CD4-positive, alpha-beta T cell (primary cell): ENCODE data around the gene NR1D2. TPM values are rescaled to one million over a fixed set of nuclear protein-coding genes. Genes with fewer than 3 reads are reported as not detected.

Source experiments
- ATAC-seq: fragments of 200-7000 bp; cut with Tn5 transposase; one replicate; pipeline ENCODE4 v1.10.0; 2022; ENCODE audit warnings: mild to moderate bottlenecking; ENCODE audit not compliant: poor library complexity
- CTCF ChIA-PET: fragments of 350-600 bp; sonication (Branson Sonifier 250); formaldehyde crosslinking; loops from one replicate; lab custom pipeline; 2021; ENCODE audit warnings: antibody characterized with exemption, inconsistent platforms; lab: Charles Lee
- POLR2A ChIA-PET: fragments of 350-600 bp; sonication (Branson Sonifier 250); formaldehyde crosslinking; loops from one replicate; lab custom pipeline; 2021; ENCODE audit warnings: antibody characterized with exemption, inconsistent platforms; lab: Charles Lee
- DNase-seq, 14 experiments: peaks; one replicate each; pipeline ENCODE4 v3.0.0-alpha.2; 2013 to 2020; ENCODE audit warnings: mixed read lengths in 2 of 14
- H3K27ac ChIP-seq, 2 donors: one replicate each; pipeline versions ENCODE4 v1.5.1 to v1.7.0; 2013; ENCODE audit warnings: low read length in 2 of 2, low read depth in 1 of 2, mild to moderate bottlenecking in 1 of 2
- H3K27me3 ChIP-seq, 2 experiments: 1 replicate in 1 of 2; 2 replicates in 1 of 2; pipeline versions ENCODE4 v1.6.1 to v1.7.0; 2013; ENCODE audit warnings: low read length in 2 of 2, control low read depth in 1 of 2, mild to moderate bottlenecking in 1 of 2, moderate library complexity in 1 of 2; ENCODE audit not compliant: insufficient read depth in 2 of 2, control insufficient read depth in 1 of 2
- H3K36me3 ChIP-seq: one replicate; pipeline ENCODE4 v1.6.1; 2013; ENCODE audit warnings: low read length, control low read depth; ENCODE audit not compliant: insufficient read depth
- H3K4me1 ChIP-seq: one replicate; pipeline ENCODE4 v1.6.1; 2013; ENCODE audit warnings: low read length, control low read depth; ENCODE audit not compliant: insufficient read depth
- H3K4me3 ChIP-seq: one replicate; pipeline ENCODE4 v1.5.1; 2013; ENCODE audit warnings: mild to moderate bottlenecking, low read length, moderate library complexity
- H3K9me3 ChIP-seq, 2 experiments: 1 replicate in 1 of 2; 2 replicates in 1 of 2; pipeline versions ENCODE4 v1.6.1 to v1.7.0; 2013; ENCODE audit warnings: low read length in 2 of 2, mild to moderate bottlenecking in 2 of 2, control low read depth in 1 of 2, moderate library complexity in 1 of 2; ENCODE audit not compliant: control insufficient read depth in 1 of 2, insufficient read depth in 1 of 2
- H3K27ac Mint-ChIP-seq: one replicate; pipeline ENCODE4 v1.8.0; 2020; ENCODE audit warnings: mixed read lengths
- H3K27me3 Mint-ChIP-seq: one replicate; pipeline ENCODE4 v1.8.0; 2021; ENCODE audit warnings: mixed read lengths
- H3K36me3 Mint-ChIP-seq: one replicate; pipeline ENCODE4 v1.8.0; 2021; ENCODE audit warnings: low read depth, mixed read lengths
- H3K4me1 Mint-ChIP-seq: one replicate; pipeline ENCODE4 v1.8.0; 2021; ENCODE audit warnings: low read depth, mixed read lengths
- H3K4me3 Mint-ChIP-seq: one replicate; pipeline ENCODE4 v1.8.0; 2020; ENCODE audit warnings: mild to moderate bottlenecking, mixed read lengths
- H3K9me3 Mint-ChIP-seq: one replicate; pipeline ENCODE4 v1.8.0; 2020; ENCODE audit warnings: mixed read lengths
- CTCF ChIP-seq: fragments of 200-600 bp; IDR thresholded peaks from one replicate; pipeline ENCODE4 v1.8.0; 2022; ENCODE audit warnings: antibody characterized with exemption, mild to moderate bottlenecking
- intact Hi-C, 2 experiments: fragments of 100-400 bp; cut with DNase I in 1 of 2; cut with micrococcal nuclease in 1 of 2; formaldehyde crosslinking; loops; one replicate each; pipeline versions ENCODE4 v1.15.1 to v1.9.0; 2023 to 2025; cut with DNase I, micrococcal nuclease
- total RNA-seq, 174 experiments: library from RNA in 2 of 174; stranded (reverse) in 2 of 174; gene quantifications; one replicate each; pipeline ENCODE4 v1.2.3 and lab custom pipeline; 2021 to 2026

The NR1D2 gene
- total RNA-seq, 2 experiments from 2014 or later, result 111 to 113 TPM

- H3K36me3 ChIP-seq, result no peaks in the 10 kb centered on the region
- H3K4me1 ChIP-seq, result no peaks in the 10 kb centered on the region
- ChIA-PET CTCF (no interaction called here), POLR2A (no interaction called here)
- Mint-ChIP-seq H3K36me3 (no peaks in the 10 kb centered on the region), H3K27me3 (no peaks in the 10 kb centered on the region), H3K4me1 (no peaks in the 10 kb centered on the region), H3K4me3 (no peak overlapping the region), H3K9me3 (no peaks in the 10 kb centered on the region), H3K27ac (no peak overlapping the region)
- H3K27ac ChIP-seq, result no peak overlapping the region
- DNase-seq (no peak), ATAC-seq (no peak)
- intact Hi-C loops, result no loop called here
- H3K4me3 ChIP-seq, result no peak overlapping the region
- no peaks in the 10 kb centered on the region for H3K27me3 ChIP-seq
- H3K9me3 ChIP-seq, result peaks cover 0 to 14% of the 10 kb centered on the region in 2 experiments
- TF ChIP-seq CTCF, result no peak
These were observed 73.9 kb downstream of the NR1D2 start for GRCh38 chr3:24018784-24019570.

DNA sequence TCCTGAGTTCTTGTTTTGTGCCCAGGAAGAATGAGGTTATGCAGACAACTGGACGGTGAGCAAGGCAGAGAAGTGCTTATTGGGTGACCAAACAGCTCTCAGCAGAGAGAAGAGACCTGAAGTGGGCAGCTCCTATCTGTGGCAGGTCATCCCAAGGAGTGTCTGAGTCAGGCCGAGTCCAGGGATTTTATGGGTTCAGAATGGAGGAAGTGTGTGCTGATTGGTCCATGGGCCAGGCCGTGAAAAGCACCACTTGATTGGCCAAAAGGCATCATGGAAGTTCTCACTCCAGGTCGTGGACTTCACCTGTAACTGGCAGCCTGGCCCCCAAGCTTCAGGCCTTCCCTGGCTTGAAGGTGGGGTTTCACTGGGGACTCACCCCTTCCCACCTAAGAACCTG, 74.5 kb downstream of the NR1D2 start:
- Mint-ChIP-seq H3K9me3 (no peaks in the 10 kb centered on the region), H3K27me3 (no peaks in the 10 kb centered on the region), H3K4me3 (no peak overlapping the region), H3K4me1 (no peaks in the 10 kb centered on the region), H3K36me3 (no peaks in the 10 kb centered on the region), H3K27ac (no peak overlapping the region)
- no peak for ATAC-seq
- ChIA-PET CTCF (no interaction called here), POLR2A (no interaction called here)
- Histone ChIP-seq H3K36me3 (no peaks in the 10 kb centered on the region), H3K4me1 (no peaks in the 10 kb centered on the region), H3K9me3 (peaks cover 0 to 14% of the 10 kb centered on the region in 2 experiments), H3K27me3 (no peaks in the 10 kb centered on the region), H3K4me3 (no peak overlapping the region), H3K27ac (no peak overlapping the region)
- DNase-seq, result no peak
- no peak for TF ChIP-seq CTCF
- intact Hi-C loops, result no loop called here

DNA sequence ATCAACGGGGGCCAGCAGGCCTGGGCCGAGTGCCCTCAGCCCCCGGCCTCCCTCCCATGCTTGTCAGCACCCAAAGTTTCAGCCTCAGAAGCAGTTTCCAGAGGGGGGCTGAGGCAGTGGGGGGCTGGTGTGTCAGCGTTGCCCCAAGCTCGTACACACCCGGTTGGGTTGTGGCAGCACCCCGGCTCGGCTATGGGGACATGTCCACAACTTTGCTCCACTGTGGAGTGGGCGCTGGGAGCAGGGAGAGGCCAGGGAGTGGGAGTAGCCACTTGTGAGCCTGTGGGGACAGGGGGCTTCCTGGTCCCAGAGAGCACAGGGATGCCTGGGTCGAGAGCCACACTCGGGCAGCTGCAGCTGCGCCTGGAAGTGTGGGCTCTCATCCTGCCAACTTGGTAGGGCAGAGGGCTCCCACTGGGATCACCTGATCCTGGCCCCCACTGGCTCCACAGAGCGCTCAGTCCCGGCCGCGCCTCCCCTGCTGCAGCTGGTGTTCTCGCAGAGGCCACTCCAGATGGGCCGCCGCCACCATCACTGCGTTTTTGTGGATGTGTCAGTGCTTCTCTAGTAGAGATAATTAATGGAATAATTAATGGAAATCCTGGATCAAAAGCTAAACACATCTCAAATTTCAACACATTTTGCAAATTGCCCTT, 75.1 kb downstream of the NR1D2 start:
- TF ChIP-seq CTCF, result no peak
- DNase-seq, result no peak
- Mint-ChIP-seq H3K27ac (no peak overlapping the region), H3K4me1 (no peaks in the 10 kb centered on the region), H3K9me3 (no peaks in the 10 kb centered on the region), H3K36me3 (no peaks in the 10 kb centered on the region), H3K4me3 (no peak overlapping the region), H3K27me3 (no peaks in the 10 kb centered on the region)
- ATAC-seq, result no peak
- Histone ChIP-seq H3K36me3 (no peaks in the 10 kb centered on the region), H3K27me3 (no peaks in the 10 kb centered on the region), H3K27ac (no peak overlapping the region), H3K9me3 (peaks cover 0 to 14% of the 10 kb centered on the region in 2 experiments), H3K4me3 (no peak overlapping the region), H3K4me1 (no peaks in the 10 kb centered on the region)
- intact Hi-C loops, result no loop called here
- ChIA-PET POLR2A (no interaction called here), CTCF (no interaction called here)
